GM21390 (cell line): ENCODE data around the gene RPS6KA3.

Source experiments
- ATAC-seq: cut with Tn5 transposase; IDR thresholded peaks from one replicate; pipeline ENCODE4 v1.9.1; 2021; ENCODE audit not compliant: unreplicated experiment

The RPS6KA3 gene

GRCh38 chrX:20111271-20111670 lies 155.4 kb downstream of the RPS6KA3 start:
- ATAC-seq, result no peak

GRCh38 chrX:20101934-20102581 lies 164.7 kb downstream of the RPS6KA3 start:
- no peak for ATAC-seq
